Activated naive CD4-positive, alpha-beta T cell treated with anti-CD3 and anti-CD28 coated beads, Interleukin-2, amount 50 U/mL, for 24 hours (primary cell): ENCODE data around the gene GORASP2.

Experiments
- H3K27ac Mint-ChIP-seq: one replicate; pipeline ENCODE4 v1.8.0; 2021; ENCODE audit warnings: mild to moderate bottlenecking, mixed read lengths
- H3K27me3 Mint-ChIP-seq: one replicate; pipeline ENCODE4 v1.8.0; 2021; ENCODE audit warnings: mixed read lengths
- H3K36me3 Mint-ChIP-seq: one replicate; pipeline ENCODE4 v1.8.0; 2021; ENCODE audit warnings: mixed read lengths
- H3K4me1 Mint-ChIP-seq: one replicate; pipeline ENCODE4 v1.8.0; 2021; ENCODE audit warnings: mixed read lengths
- H3K4me3 Mint-ChIP-seq: one replicate; pipeline ENCODE4 v1.8.0; 2021; ENCODE audit warnings: mild to moderate bottlenecking, mixed read lengths
- H3K9me3 Mint-ChIP-seq: one replicate; pipeline ENCODE4 v1.8.0; 2021; ENCODE audit warnings: mixed read lengths

GORASP2 gene

GRCh38 chr2:170997893-170998597 lies 69.0 kb downstream of the GORASP2 start:
- Mint-ChIP-seq H3K4me3 (no peak overlapping the region), H3K27me3 (no peaks in the 10 kb centered on the region)

GRCh38 chr2:170999654-171000053 lies 70.6 kb downstream of the GORASP2 start:
- no peaks in the 10 kb centered on the region for H3K4me1 Mint-ChIP-seq
- no peaks in the 10 kb centered on the region for H3K9me3 Mint-ChIP-seq
- peaks cover 11% of the 10 kb centered on the region for H3K36me3 Mint-ChIP-seq
- H3K4me3 Mint-ChIP-seq = no peak overlapping the region
- no peaks in the 10 kb centered on the region for H3K27me3 Mint-ChIP-seq
- no peak overlapping the region for H3K27ac Mint-ChIP-seq

More at GRCh38 chr2:170997893-170998597, 69.0 kb downstream of the GORASP2 start:
- Mint-ChIP-seq H3K9me3 (no peaks in the 10 kb centered on the region), H3K36me3 (peaks cover 11% of the 10 kb centered on the region), H3K27ac (no peak overlapping the region), H3K4me1 (no peaks in the 10 kb centered on the region)

- Mint-ChIP-seq H3K27me3 (no peaks in the 10 kb centered on the region), H3K4me1 (peaks cover 7% of the 10 kb centered on the region), H3K36me3 (peaks cover 24% of the 10 kb centered on the region), H3K9me3 (no peaks in the 10 kb centered on the region), H3K27ac (no peak overlapping the region), H3K4me3 (no peak overlapping the region)
These were observed 75.3 kb downstream of the GORASP2 start for GRCh38 chr2:171004363-171004762.

DNA sequence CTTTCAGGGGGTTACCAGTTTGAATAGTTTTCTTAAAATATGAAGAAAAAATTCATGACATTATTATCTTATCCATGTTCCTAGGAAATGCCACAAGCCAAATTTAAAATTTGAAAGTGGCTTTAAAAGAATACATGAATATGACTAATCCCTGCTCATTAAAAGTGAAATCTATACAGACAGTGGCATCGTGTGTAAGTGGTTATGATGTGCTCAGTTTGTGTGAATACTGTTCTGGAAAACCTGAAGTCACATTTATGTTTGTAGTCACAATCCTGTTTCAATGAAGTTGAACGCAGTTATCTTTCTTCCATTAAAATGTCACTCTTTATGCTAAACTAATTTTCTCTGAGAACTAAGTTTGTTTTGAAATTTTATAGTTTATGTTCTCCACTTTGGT lies 75.8 kb downstream of the GORASP2 start:
- H3K4me1 Mint-ChIP-seq = peaks cover 7% of the 10 kb centered on the region
- peaks cover 24% of the 10 kb centered on the region for H3K36me3 Mint-ChIP-seq
- no peak overlapping the region for H3K4me3 Mint-ChIP-seq
- no peaks in the 10 kb centered on the region for H3K27me3 Mint-ChIP-seq
- no peaks in the 10 kb centered on the region for H3K9me3 Mint-ChIP-seq
- peak overlapping the region; percentile 35 for H3K27ac Mint-ChIP-seq

DNA sequence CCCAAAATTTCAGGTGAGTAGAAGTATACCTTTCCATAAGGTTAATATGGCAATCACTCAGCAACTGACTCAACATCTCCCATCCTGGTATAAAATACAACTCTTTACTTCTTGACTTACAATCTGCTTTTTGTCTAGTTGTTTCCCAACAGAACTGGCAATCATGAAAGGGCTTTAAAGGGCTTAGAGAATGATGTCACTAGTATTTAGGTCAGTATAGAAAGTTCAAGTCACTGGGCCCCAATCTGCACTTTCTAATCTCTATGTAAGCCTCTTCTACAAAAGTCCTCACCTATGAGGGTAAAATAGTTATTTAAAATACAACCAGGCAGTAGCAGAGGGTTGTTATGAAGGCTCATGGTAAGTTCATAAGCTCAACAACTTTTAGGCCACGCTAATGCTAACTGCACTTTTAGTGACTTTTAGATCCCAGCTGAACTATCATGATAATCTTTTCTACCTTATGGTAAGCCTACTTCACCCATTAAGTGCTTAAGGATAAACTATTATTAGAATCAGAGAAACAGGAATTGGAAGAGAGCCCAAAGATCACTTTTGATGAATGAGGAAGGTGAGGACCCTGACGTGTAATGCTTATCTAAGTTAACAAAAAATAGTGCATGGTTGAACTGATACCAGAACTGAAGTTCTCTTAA lies 79.6 kb downstream of the GORASP2 start:
- Mint-ChIP-seq H3K4me3 (no peak overlapping the region), H3K27ac (peak overlapping the region; percentile 80), H3K4me1 (peaks cover 7% of the 10 kb centered on the region)

DNA sequence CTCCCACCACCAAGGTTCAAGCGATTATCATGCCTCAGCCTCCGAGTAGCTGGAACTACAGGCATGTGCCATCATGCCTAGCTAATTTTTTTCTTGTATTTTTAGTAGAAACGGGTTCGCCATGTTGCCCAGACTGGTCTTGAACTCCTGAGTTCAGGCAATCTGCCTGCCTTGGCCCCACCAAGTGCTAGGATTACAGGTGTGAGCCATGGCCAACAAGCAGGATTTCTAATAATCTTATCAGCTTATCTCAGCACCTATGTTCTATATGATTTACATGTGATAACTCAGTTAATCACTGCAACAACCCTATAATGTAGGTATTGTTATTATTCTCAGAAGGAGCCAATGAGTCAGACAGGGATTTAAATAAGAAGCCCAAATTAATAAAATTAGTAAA lies 80.3 kb downstream of the GORASP2 start:
- peaks cover 25% of the 10 kb centered on the region for H3K36me3 Mint-ChIP-seq
- H3K27me3 Mint-ChIP-seq = no peaks in the 10 kb centered on the region
- H3K9me3 Mint-ChIP-seq = no peaks in the 10 kb centered on the region
- peaks cover 8% of the 10 kb centered on the region for H3K4me1 Mint-ChIP-seq
- no peak overlapping the region for H3K4me3 Mint-ChIP-seq
- H3K27ac Mint-ChIP-seq = no peak overlapping the region

More for the DNA sequence above, 79.6 kb downstream of the GORASP2 start:
- H3K9me3 Mint-ChIP-seq = no peaks in the 10 kb centered on the region
- peaks cover 23% of the 10 kb centered on the region for H3K36me3 Mint-ChIP-seq
- H3K27me3 Mint-ChIP-seq = no peaks in the 10 kb centered on the region

DNA sequence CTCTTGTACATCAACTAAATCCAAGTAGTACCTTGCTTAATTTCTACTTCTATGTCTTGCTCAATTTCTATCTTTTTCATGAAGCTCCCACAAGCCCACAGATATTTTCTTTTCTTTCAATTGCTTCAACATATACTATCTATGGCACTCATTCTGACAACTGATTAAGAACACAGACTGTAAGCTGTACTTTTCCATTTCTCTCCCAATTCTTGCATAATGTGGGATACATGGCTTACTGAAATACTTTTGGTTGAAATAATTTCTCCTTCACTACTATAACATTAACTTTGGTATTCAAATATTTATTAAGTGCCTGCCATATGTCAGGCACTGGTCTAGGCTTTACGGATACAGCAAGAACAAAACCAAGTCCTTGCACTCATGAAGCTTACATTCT lies 84.8 kb downstream of the GORASP2 start:
- Mint-ChIP-seq H3K4me3 (no peak overlapping the region), H3K9me3 (no peaks in the 10 kb centered on the region), H3K27ac (no peak overlapping the region)

GRCh38 chr2:171016125-171016524 lies 87.1 kb downstream of the GORASP2 start:
- H3K4me3 Mint-ChIP-seq = no peak overlapping the region
- H3K27me3 Mint-ChIP-seq = no peaks in the 10 kb centered on the region
- no peak overlapping the region for H3K27ac Mint-ChIP-seq
- no peaks in the 10 kb centered on the region for H3K9me3 Mint-ChIP-seq
- peaks cover 18% of the 10 kb centered on the region for H3K36me3 Mint-ChIP-seq
- peaks cover 39% of the 10 kb centered on the region for H3K4me1 Mint-ChIP-seq

More for the DNA sequence above, 84.8 kb downstream of the GORASP2 start:
- Mint-ChIP-seq H3K27me3 (no peaks in the 10 kb centered on the region), H3K36me3 (peaks cover 23% of the 10 kb centered on the region), H3K4me1 (peaks cover 24% of the 10 kb centered on the region)
